ENCODE data around the gene NEDD4L. TPM values are rescaled to one million over a fixed set of nuclear protein-coding genes. Genes with fewer than 3 reads are reported as not detected.

The NEDD4L gene
- polyA plus RNA-seq, 1 of the 3 experiments (the other 2 are of a cell fraction), result 13.2 TPM

DNA sequence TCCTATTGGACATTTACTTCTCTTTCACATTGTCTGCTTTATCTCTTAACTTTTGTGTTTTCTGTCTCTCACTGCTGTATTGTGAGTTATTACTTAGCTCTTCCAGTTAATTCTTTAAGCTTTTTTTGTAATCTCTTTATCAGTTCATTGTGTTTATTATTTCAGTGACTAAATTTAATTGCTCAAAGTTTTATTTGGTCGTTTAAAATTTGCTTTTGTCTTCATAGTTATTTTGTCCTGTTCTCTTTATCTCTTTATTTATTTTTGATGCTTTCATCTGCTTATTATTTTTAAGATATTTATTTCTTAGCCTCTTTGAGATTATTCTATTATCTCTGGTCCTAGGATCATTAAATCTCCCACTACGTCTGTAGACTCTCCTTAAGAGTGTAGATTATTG is 316.3 kb downstream of the NEDD4L start:
- H3K9me2 ChIP-seq, result no peaks in the 10 kb centered on the region
- H2AFZ ChIP-seq (ENCODE audit: low read depth), result no peak overlapping the region
- no peaks in the 10 kb centered on the region for H3K36me3 ChIP-seq (replicated peaks in 1 of 2; ENCODE audit: control insufficient read depth in 1 of 2, insufficient read depth in 2 of 2, low read length in 1 of 2)
- DNase-seq, result no peak
- TF ChIP-seq FOXM1 (IDR thresholded peaks at IDR 0.05; ENCODE audit: low read depth) (no peak), TAF1 (IDR thresholded peaks at IDR 0.05; ENCODE audit: borderline replicate concordance, low read depth, low read length) (no peak), POLR2AphosphoS5 (IDR thresholded peaks at IDR 0.05; ENCODE audit: low read depth, low read length) (no peak), RAD21 (IDR thresholded peaks at IDR 0.05; ENCODE audit: low read length) (no peak), EP300 (IDR thresholded peaks at IDR 0.05; ENCODE audit: borderline replicate concordance in 1 of 2, low read depth in 1 of 2, low read length in 1 of 2) (no peak), GABPA (IDR thresholded peaks at IDR 0.05; ENCODE audit: low read depth) (no peak), GATA2 (CRISPR knock-in tag; IDR thresholded peaks at IDR 0.05) (no peak), RXRA (IDR thresholded peaks at IDR 0.05; ENCODE audit: borderline replicate concordance, low read depth) (no peak), MEF2A (IDR thresholded peaks at IDR 0.05; ENCODE audit: borderline replicate concordance, low read depth) (no peak), EZH2phosphoT487 (IDR thresholded peaks at IDR 0.05; ENCODE audit: borderline replicate concordance, low read depth) (no peak), FOSL2 (IDR thresholded peaks at IDR 0.05; ENCODE audit: borderline replicate concordance, low read depth) (no peak), FOXJ3 (CRISPR knock-in tag; IDR thresholded peaks at IDR 0.05) (no peak)
- TF ChIP-seq, protein P1, sequence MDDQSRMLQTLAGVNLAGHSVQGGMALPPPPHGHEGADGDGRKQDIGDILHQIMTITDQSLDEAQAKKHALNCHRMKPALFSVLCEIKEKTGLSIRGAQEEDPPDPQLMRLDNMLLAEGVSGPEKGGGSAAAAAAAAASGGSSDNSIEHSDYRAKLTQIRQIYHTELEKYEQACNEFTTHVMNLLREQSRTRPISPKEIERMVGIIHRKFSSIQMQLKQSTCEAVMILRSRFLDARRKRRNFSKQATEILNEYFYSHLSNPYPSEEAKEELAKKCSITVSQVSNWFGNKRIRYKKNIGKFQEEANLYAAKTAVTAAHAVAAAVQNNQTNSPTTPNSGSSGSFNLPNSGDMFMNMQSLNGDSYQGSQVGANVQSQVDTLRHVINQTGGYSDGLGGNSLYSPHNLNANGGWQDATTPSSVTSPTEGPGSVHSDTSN (IDR thresholded peaks at IDR 0.05), result no peak
- TF ChIP-seq, protein P2, sequence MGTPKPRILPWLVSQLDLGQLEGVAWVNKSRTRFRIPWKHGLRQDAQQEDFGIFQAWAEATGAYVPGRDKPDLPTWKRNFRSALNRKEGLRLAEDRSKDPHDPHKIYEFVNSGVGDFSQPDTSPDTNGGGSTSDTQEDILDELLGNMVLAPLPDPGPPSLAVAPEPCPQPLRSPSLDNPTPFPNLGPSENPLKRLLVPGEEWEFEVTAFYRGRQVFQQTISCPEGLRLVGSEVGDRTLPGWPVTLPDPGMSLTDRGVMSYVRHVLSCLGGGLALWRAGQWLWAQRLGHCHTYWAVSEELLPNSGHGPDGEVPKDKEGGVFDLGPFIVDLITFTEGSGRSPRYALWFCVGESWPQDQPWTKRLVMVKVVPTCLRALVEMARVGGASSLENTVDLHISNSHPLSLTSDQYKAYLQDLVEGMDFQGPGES (IDR thresholded peaks at IDR 0.05; ENCODE audit: low read depth, low read length), result no peak
- TF ChIP-seq, protein P3, sequence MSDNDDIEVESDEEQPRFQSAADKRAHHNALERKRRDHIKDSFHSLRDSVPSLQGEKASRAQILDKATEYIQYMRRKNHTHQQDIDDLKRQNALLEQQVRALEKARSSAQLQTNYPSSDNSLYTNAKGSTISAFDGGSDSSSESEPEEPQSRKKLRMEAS (IDR thresholded peaks at IDR 0.05; ENCODE audit: low read depth), result no peak
- H3K27me3 ChIP-seq (ENCODE audit: insufficient read depth), result no peaks in the 10 kb centered on the region
- ChIA-PET CTCF (no interaction called here), POLR2A (no interaction called here)
- no peak overlapping the region for H3K27ac ChIP-seq (ENCODE audit: low read depth in 2 of 2, low read length in 1 of 2)
- no peak overlapping the region for H3K9ac ChIP-seq
- no peak overlapping the region for H3K4me2 ChIP-seq
- H3K9me3 ChIP-seq, result no peaks in the 10 kb centered on the region
- H3K4me3 ChIP-seq (ENCODE audit: low read depth in 2 of 2, low read length in 1 of 2), result no peak overlapping the region
- peaks cover 16% of the 10 kb centered on the region for H3F3A ChIP-seq (replicated peaks; ENCODE audit: insufficient read depth)
- peaks cover 0 to 20% of the 10 kb centered on the region in 2 experiments; a peak in 2 of 4 replicates for H3K4me1 ChIP-seq (ENCODE audit: control insufficient read depth in 1 of 2, insufficient read depth in 2 of 2, low read depth in 1 of 2, low read length in 1 of 2)
- H4K20me1 ChIP-seq (ENCODE audit: insufficient read depth), result no peaks in the 10 kb centered on the region
- H3K79me2 ChIP-seq (ENCODE audit: insufficient read depth), result no peaks in the 10 kb centered on the region
- 55% methylated on average over 2 of the region's 2 CpGs for WGBS (ENCODE audit: low lambda C conversion rate)

DNA sequence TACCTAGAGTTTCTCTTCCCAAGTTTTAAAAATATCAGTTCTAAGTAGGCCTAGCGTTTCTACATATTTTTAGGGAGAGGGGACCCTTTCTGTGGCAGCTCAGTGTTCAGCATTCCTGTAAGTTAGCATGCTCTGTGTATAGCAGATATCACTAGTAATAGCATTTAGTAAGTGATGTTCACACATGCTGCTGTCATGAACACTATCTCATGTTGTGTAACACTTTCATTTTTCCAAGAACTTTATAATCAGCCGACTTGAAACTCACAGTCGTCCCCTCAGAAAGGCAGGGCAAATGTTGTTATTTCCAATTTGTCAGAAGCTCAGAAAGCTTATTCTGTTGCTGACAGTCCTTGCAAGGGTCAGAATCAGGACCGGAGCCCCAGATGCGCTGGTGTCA is 317.2 kb downstream of the NEDD4L start:
- Histone ChIP-seq H3K4me2 (no peak overlapping the region), H3K9ac (no peak overlapping the region), H3K9me2 (no peaks in the 10 kb centered on the region), H3K27me3 (ENCODE audit: insufficient read depth) (no peaks in the 10 kb centered on the region), H3K9me3 (no peaks in the 10 kb centered on the region), H3K36me3 (replicated peaks in 1 of 2; ENCODE audit: control insufficient read depth in 1 of 2, insufficient read depth in 2 of 2, low read length in 1 of 2) (no peaks in the 10 kb centered on the region), H3F3A (replicated peaks; ENCODE audit: insufficient read depth) (peaks cover 16% of the 10 kb centered on the region), H3K27ac (ENCODE audit: low read depth in 2 of 2, low read length in 1 of 2) (peak overlapping the region in 1 of 2 experiments; percentile 91; a peak in 2 of 4 replicates), H3K4me3 (ENCODE audit: low read depth in 2 of 2, low read length in 1 of 2) (no peak overlapping the region), H4K20me1 (ENCODE audit: insufficient read depth) (no peaks in the 10 kb centered on the region), H3K79me2 (ENCODE audit: insufficient read depth) (no peaks in the 10 kb centered on the region), H2AFZ (ENCODE audit: low read depth) (no peak overlapping the region), H3K4me1 (ENCODE audit: control insufficient read depth in 1 of 2, insufficient read depth in 2 of 2, low read depth in 1 of 2, low read length in 1 of 2) (peaks cover 0 to 21% of the 10 kb centered on the region in 2 experiments; a peak in 2 of 4 replicates)
- no peak for DNase-seq
- ChIA-PET POLR2A (interaction anchor here (0.5 kb wide), 1 partner anchor 61 kb away, joined by 3 read pairs; no protein-coding TSS in a partner anchor), CTCF (interaction anchor here (1.0 to 2.1 kb wide), 2 partner anchors 21 to 132 kb away, joined by 3 to 5 read pairs; no protein-coding TSS in a partner anchor)
- 95% methylated on average over 4 of the region's 5 CpGs for WGBS (ENCODE audit: low lambda C conversion rate)
- TF ChIP-seq FOSL2 (IDR thresholded peaks at IDR 0.05; ENCODE audit: borderline replicate concordance, low read depth) (no peak), RAD21 (IDR thresholded peaks at IDR 0.05; ENCODE audit: low read length) (no peak)
- TF ChIP-seq, protein P4, sequence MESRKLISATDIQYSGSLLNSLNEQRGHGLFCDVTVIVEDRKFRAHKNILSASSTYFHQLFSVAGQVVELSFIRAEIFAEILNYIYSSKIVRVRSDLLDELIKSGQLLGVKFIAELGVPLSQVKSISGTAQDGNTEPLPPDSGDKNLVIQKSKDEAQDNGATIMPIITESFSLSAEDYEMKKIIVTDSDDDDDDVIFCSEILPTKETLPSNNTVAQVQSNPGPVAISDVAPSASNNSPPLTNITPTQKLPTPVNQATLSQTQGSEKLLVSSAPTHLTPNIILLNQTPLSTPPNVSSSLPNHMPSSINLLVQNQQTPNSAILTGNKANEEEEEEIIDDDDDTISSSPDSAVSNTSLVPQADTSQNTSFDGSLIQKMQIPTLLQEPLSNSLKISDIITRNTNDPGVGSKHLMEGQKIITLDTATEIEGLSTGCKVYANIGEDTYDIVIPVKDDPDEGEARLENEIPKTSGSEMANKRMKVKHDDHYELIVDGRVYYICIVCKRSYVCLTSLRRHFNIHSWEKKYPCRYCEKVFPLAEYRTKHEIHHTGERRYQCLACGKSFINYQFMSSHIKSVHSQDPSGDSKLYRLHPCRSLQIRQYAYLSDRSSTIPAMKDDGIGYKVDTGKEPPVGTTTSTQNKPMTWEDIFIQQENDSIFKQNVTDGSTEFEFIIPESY (IDR thresholded peaks at IDR 0.05; ENCODE audit: borderline replicate concordance, low read depth), result no peak
- TF ChIP-seq, protein P5, sequence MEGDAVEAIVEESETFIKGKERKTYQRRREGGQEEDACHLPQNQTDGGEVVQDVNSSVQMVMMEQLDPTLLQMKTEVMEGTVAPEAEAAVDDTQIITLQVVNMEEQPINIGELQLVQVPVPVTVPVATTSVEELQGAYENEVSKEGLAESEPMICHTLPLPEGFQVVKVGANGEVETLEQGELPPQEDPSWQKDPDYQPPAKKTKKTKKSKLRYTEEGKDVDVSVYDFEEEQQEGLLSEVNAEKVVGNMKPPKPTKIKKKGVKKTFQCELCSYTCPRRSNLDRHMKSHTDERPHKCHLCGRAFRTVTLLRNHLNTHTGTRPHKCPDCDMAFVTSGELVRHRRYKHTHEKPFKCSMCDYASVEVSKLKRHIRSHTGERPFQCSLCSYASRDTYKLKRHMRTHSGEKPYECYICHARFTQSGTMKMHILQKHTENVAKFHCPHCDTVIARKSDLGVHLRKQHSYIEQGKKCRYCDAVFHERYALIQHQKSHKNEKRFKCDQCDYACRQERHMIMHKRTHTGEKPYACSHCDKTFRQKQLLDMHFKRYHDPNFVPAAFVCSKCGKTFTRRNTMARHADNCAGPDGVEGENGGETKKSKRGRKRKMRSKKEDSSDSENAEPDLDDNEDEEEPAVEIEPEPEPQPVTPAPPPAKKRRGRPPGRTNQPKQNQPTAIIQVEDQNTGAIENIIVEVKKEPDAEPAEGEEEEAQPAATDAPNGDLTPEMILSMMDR (IDR thresholded peaks at IDR 0.05), result no peak

Data from SK-N-SH (cell line).